Psoas muscle (tissue), 8 donors: ENCODE results near the gene KIF17. TPM values are rescaled to one million over a fixed set of nuclear protein-coding genes. Genes with fewer than 3 reads are reported as not detected.

Source experiments
- ATAC-seq, 4 donors: fragments of 200-7000 bp; cut with Tn5 transposase; one replicate each; pipeline ENCODE4 v1.9.1; 2020; ENCODE audit warnings: moderate library complexity in 3 of 4, mild to moderate bottlenecking in 2 of 4
- DNase-seq, 2 donors: peaks; one replicate each; pipeline ENCODE4 v3.0.0-alpha.2; 2020
- H3K27ac ChIP-seq: fragments of 200-600 bp; one replicate; pipeline ENCODE4 v1.8.0; 2022
- H3K27me3 ChIP-seq, 3 donors: fragments of 200-600 bp in 1 of 3; one replicate each; pipeline versions ENCODE4 v1.6.1 to v1.8.0; 2013 to 2022; ENCODE audit warnings: low read length in 2 of 3, mild to moderate bottlenecking in 2 of 3, moderate library complexity in 1 of 3; ENCODE audit not compliant: insufficient read depth in 3 of 3
- H3K36me3 ChIP-seq, 2 donors: fragments of 200-600 bp in 1 of 2; one replicate each; pipeline versions ENCODE4 v1.6.1 to v1.8.0; 2013 to 2022; ENCODE audit warnings: low read depth in 1 of 2, mild to moderate bottlenecking in 1 of 2, moderate library complexity in 1 of 2; ENCODE audit not compliant: insufficient read depth in 1 of 2
- H3K4me1 ChIP-seq: fragments of 200-600 bp; one replicate; pipeline ENCODE4 v1.8.0; 2022
- H3K4me3 ChIP-seq: fragments of 200-600 bp; one replicate; pipeline ENCODE4 v1.8.0; 2022; ENCODE audit warnings: mild to moderate bottlenecking
- H3K9me3 ChIP-seq: fragments of 200-600 bp; one replicate; pipeline ENCODE4 v1.8.0; 2022
- WGBS, 3 donors: extraction: QIAGEN DNeasy Blood & Tissue Kit; methylation state at CpG; one replicate each; pipeline versions ENCODE4 v1.1.6 to v1.1.7; 2013; 5-methylcytosine and 5-hydroxymethylcytosine counted together
- intact Hi-C, 2 donors: fragments of 100-400 bp; cut with DNase I; formaldehyde crosslinking; loops; one replicate each; pipeline versions ENCODE4 v1.11.0 to v1.14.2; 2022
- polyA plus RNA-seq, 3 donors: library from polyadenylated mRNA; stranded (reverse); fragments of 200-250 nt; gene quantifications; one replicate each; pipeline ENCODE4 v1.2.3, GENCODE V29; 2013
- total RNA-seq, 4 donors: library from RNA; stranded (reverse); fragmentation: NEBNext Ultra II Directional in 2 of 4; extraction: Animal tissue kit (Norgen Biotek cat#: 25700) in 2 of 4; gene quantifications; one replicate each; pipeline versions ENCODE4 v1.2.1 to v1.2.4, GENCODE V29; 2021 to 2023
- TF ChIP-seq, protein P1 (sequence below): fragments of 200-600 bp; IDR thresholded peaks from one replicate; pipeline ENCODE4 v1.8.0; 2022; ENCODE audit warnings: antibody characterized with exemption
- donor health status: healthy with polysubstance abuse.
- donor health status: DM: no; HTN: no; CAD: no; lungs with moderate emphysema.
- donor health status: Bipolar disorder and iron deficiency.
- donor health status: healthy.
- donor health status: DM: yes; HTN: yes; CAD: no.
- donor health status: DM: no; HTN: no; CAD: no.
- donor health status: DM: no; HTN: no; CAD: no.
- donor health status: DM: yes; HTN: yes; CAD: no.

Gene KIF17
- total and polyA plus RNA-seq, 7 donors = 1.1 to 3.4 (median 1.5) TPM

DNA sequence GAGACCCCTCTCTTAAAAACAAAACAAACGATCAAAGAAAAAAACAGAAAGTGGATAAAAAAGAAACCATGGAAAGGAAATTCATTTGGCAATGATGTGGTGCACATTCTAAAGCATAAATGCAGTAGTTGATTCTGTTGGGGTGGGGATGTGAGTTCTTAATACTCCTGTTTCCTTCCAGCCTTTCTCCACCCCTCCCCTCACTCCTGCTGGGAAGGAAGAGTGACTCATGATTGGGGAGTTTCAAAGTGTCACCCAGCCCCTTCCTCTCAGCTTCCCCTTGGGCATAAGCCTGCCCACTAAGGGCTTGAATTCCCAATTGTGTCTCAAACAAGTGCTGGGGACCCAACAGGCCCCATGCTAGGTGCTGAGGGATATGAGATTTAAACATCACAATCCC is 91.3 kb downstream of the KIF17 start:
- no peaks in the 10 kb centered on the region for H3K9me3 ChIP-seq
- H3K4me3 ChIP-seq = no peak overlapping the region
- intact Hi-C loops = no loop called here
- H3K27ac ChIP-seq = no peak overlapping the region
- ATAC-seq (no peak), DNase-seq (no peak)
- H3K27me3 ChIP-seq = no peaks in the 10 kb centered on the region
- no peaks in the 10 kb centered on the region for H3K4me1 ChIP-seq
- H3K36me3 ChIP-seq = no peaks in the 10 kb centered on the region
- TF ChIP-seq, protein P1, sequence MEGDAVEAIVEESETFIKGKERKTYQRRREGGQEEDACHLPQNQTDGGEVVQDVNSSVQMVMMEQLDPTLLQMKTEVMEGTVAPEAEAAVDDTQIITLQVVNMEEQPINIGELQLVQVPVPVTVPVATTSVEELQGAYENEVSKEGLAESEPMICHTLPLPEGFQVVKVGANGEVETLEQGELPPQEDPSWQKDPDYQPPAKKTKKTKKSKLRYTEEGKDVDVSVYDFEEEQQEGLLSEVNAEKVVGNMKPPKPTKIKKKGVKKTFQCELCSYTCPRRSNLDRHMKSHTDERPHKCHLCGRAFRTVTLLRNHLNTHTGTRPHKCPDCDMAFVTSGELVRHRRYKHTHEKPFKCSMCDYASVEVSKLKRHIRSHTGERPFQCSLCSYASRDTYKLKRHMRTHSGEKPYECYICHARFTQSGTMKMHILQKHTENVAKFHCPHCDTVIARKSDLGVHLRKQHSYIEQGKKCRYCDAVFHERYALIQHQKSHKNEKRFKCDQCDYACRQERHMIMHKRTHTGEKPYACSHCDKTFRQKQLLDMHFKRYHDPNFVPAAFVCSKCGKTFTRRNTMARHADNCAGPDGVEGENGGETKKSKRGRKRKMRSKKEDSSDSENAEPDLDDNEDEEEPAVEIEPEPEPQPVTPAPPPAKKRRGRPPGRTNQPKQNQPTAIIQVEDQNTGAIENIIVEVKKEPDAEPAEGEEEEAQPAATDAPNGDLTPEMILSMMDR = no peak
- 48 to 55% (median 53%) methylated on average over 1 of the region's 1 CpG for WGBS, 3 donors

DNA sequence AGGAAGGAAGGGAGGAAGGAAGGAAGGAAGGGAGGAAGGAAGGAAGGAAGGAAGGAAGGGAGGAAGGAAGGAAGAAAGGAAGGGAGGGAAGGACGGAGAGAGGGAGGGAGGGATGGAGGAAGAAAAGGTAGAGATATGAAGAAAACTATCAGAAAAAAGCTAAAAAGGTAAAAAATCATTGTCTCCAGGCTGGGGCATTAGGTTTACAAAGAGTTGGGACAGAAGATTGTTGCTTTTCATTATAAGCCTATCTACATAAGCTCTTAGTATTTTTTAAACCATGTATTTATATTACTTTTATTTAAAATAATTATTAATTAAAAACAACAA is 91.7 kb downstream of the KIF17 start:
- Histone ChIP-seq H3K27me3 (no peaks in the 10 kb centered on the region), H3K27ac (no peak overlapping the region), H3K36me3 (no peaks in the 10 kb centered on the region), H3K4me1 (no peaks in the 10 kb centered on the region), H3K4me3 (no peak overlapping the region), H3K9me3 (no peaks in the 10 kb centered on the region)
- TF ChIP-seq, protein P1 = no peak
- 52 to 64% (median 60%) methylated on average over 1 of the region's 1 CpG for WGBS, 3 donors
- ATAC-seq (no peak), DNase-seq (no peak)
- intact Hi-C loops = no loop called here

DNA sequence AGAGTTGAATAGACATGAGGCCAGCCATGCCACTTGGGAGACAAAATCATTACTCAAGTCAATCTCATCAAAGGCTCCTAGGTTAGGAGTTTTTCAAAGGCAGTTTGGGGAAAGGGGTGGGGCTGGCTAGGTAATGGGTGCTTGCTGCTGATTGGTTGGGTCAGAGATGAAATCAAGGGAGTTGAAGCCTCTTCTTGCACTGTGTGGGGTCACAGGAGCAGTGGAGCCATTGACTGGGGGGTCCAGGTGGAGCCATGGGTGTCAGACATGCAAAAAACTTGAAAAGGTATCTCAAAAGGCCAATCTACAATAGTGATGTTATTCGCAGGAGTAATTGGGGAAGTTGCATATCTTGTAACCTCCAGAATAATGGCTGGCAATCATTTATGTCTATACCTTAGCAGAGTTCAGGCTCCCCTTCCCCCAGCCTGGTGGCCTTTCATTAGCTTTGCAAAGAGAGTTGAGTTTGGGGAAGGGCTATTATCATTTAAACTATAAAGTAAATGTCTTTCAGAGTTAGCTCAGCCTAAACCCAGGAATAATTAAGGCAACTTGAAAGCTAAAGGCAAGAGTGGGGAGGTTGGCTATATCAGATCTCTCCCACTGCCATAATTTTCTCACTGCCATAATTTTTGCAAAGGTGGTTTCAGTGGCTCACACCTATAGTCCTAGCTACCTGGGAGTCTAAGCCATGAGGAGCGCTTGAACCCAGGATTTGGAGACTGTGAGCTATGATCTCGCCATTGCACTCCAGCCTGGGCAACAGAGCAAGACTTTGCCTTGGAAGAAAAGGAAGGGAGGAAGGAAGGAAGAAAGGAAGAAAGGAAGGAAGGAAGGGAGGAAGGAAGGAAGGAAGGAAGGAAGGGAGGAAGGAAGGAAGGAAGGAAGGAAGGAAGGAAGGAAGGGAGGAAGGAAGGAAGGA is 92.4 kb downstream of the KIF17 start:
- H3K4me1 ChIP-seq = no peaks in the 10 kb centered on the region
- 70 to 80% (median 75%) methylated on average over 3 of the region's 3 CpGs for WGBS, 3 donors
- H3K36me3 ChIP-seq = no peaks in the 10 kb centered on the region
- DNase-seq (no peak), ATAC-seq (no peak)
- no peak overlapping the region for H3K4me3 ChIP-seq
- no peak overlapping the region for H3K27ac ChIP-seq
- no peaks in the 10 kb centered on the region for H3K27me3 ChIP-seq
- no peaks in the 10 kb centered on the region for H3K9me3 ChIP-seq
- TF ChIP-seq, protein P1 = no peak
- intact Hi-C loops = no loop called here

DNA sequence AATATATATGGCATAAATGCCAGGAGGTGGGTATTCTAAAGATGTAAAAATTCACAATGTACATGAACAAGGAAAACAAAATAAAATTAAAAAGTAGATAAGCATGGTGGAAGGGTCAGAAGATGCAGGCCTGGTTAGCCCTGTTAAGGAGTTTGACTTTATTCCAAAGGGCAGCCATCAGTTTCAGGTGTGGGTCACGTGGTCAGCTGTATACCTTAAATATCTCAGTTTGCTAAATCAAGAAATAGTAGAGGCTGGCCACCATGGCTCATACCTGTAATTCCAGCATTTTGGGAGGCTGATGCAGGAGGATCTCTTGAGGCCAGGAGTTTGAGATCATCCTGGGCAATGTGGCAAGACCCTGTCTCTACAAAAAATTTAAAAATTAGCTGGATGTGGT is 93.1 kb downstream of the KIF17 start:
- no peak for DNase-seq

More for the DNA sequence above, 93.1 kb downstream of the KIF17 start:
- 80 to 85% (median 80%) methylated on average over 1 of the region's 1 CpG for WGBS, 3 donors
- intact Hi-C loops = no loop called here
- Histone ChIP-seq H3K27me3 (no peaks in the 10 kb centered on the region), H3K27ac (no peak overlapping the region), H3K4me1 (no peaks in the 10 kb centered on the region), H3K9me3 (no peaks in the 10 kb centered on the region), H3K36me3 (no peaks in the 10 kb centered on the region), H3K4me3 (no peak overlapping the region)
- TF ChIP-seq, protein P1 = no peak
- ATAC-seq = no peak
